Medulla oblongata (tissue), 1 donor: ENCODE data around the gene GALNTL6.

Experiments used
- DNase-seq: peaks from one replicate; pipeline ENCODE4 v3.0.0-alpha.2; 2015; ENCODE audit errors: extremely low spot score

The GALNTL6 gene

DNA sequence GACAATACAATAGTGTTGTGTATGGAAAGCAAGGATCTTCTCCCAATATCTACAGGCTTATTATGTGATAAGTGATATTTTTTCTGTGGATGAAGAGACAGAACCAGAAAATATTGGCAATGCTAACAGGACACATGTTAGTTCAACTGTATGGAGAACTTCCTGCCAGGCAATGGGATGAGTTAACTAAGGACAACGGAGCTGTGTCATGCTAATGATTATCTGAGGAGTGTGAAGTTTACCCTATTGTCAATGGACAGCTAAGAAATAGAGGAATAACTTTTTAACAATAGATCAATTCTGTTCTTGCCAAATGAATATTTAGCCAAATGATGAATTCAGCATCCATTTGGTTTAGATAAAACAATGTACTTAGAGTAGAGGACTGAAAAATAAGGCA, 180.0 kb downstream of the GALNTL6 start:
- no peak for DNase-seq

DNA sequence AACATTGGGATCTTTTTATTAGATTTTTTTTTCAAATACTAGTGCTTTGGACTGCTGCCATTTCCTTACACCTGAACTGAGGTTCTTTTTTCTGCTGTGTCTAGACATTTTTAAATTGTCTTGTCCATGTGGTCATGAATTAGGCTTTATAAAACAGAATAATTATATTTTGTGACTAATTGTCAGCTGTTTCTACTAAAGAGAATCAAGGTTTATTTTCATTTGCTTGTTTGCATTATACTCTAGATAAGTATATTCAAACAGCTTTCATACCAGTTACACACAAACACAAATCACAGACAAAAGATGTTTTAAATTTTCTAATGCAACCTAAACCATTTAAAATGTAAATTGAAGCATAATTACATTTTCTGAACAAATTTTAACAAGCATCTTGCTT, 194.7 kb downstream of the GALNTL6 start:
- DNase-seq: no peak

DNA sequence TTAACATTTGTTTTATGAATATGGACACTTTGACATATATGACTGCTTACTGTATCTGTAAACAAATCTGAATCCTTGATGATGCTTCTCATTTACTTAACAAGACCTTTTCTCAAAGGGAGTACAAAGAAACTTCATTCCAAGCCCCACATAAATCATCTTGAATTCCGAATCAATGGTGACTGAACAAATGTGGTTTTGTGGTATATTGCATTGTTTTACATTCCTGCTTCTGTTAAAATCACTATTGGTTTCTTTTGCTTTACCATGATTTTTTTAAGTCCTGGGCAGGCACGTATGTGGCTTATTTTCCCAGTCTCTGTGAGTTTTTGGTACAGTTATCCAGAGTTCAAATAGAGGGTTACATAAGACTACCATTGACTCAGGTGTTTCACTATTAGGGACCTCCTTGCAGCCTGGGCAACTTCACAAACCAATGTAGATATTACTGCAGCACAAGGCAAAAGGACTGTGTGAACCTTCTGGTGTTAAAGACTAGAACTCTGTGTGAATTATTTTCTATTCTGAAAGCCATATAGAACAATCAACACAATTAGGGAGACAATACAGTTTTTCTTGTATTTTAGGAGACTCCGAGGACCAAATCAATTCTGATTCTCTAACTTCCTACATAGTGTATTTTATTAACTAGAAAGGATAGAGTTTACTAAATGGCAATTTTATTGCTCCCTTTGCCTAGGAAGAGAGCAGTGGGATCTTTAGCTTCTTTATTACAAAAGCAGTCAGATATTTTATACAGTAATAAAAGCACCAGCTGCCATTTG, 196.4 kb downstream of the GALNTL6 start:
- DNase-seq: no peak

DNA sequence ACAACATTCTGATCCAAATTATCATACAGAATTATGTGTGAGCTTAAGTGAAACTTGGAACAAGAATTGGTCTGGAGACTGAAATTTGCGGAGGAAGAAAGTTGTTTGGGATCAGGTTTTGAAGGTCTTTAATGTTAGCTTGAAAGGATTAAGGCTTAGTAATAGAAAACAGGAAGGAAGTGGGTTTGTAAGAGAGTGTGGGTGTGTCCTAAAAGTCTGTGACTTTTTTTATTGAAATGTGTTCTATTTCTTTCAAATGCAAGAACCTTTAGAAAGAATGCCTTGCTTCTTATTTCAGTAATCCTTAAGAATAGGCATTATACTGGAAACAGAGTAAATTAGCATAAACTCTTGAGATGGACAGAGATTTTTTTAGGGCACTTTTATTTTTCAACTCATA, 198.0 kb downstream of the GALNTL6 start:
- no peak for DNase-seq

DNA sequence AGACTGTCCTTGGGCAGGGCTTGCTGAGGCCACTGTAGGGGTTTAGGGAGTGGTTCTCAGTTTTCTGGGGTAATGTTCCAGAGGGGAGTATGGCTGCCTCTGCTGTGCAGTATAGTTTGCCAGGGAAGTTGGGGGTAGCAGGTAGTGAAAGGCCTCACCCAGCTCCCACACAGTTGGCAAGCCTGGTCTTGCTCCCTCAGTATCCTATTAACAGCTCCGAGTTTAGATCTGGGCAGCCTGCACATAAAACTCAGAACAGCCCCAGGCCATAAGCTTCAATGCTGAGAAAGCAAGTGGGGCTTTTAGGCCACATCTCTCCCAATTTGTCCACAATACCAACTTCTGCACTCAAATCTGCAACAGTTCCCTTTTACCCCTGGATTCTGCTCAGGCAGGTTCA, 205.2 kb downstream of the GALNTL6 start:
- no peak for DNase-seq

DNA sequence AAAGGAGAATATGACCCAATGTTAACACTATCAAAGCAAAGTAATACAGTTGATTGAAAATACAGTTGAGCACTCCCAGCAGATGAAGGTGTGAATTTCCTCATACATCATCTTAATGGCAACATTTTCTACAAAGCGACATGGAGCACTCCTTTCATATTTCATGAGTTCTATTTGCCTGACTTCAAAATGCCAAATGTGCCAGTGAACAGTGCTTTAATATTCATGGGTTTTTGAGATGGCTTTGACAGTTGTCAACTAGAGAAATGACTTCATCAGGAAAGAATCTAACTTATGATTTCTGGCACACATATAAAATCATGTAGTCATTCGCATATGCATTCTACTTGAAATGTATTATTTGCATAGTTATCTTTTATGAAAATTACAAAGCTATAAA, 222.4 kb downstream of the GALNTL6 start:
- no peak for DNase-seq

DNA sequence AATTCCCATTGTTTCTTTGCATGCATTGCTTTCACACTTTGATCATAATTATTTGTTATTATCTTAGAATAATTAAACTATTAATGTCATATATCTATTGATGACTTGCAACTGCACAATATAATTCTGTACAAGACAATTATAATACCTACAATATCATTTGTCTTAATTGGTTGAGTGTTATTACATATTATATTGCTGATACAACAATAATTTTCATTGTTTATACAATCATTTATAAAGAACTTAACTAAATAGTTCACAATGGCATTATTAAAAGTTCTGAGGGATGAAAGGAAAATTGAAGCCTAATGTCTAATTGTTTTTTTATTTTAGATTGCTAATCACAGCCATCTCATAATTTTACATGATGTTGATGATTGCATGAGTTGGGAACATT, 227.6 kb downstream of the GALNTL6 start:
- no peak for DNase-seq

DNA sequence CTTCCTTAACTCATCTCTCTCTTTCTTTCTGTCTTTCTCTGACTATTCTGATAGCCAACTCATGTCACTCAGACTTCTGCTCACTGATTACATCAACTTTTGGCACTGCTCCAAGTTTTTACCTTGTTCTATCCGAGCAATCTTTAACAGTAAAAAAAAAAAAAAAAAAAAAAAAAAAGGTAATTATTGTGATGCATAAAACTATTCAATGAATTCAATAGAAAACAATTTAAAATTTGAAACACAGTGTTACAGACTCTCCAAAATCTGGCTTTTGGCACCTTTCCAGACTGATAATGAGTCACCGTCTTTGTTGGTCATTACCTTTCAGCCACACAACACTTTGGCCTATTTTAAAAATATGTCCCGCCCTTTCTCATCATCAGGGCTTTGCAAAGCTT, 229.5 kb downstream of the GALNTL6 start:
- no peak for DNase-seq

DNA sequence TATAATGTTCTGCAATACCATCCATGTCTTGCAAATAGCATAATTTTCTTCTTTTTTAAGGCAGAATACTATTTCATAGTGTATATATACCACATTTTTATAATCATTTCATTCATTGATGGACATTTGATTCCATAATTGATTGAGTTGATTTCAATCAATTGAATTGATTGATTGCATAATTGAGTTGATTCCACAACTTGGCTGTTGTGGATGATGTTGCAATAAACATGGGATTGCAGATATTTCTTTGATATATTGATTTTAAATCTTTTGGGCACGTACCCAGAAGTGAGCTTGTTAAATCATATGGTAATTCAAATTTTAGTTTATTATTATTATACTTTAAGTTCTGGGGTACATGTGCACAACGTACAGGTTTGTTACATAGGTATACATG, 232.8 kb downstream of the GALNTL6 start:
- DNase-seq: no peak

DNA sequence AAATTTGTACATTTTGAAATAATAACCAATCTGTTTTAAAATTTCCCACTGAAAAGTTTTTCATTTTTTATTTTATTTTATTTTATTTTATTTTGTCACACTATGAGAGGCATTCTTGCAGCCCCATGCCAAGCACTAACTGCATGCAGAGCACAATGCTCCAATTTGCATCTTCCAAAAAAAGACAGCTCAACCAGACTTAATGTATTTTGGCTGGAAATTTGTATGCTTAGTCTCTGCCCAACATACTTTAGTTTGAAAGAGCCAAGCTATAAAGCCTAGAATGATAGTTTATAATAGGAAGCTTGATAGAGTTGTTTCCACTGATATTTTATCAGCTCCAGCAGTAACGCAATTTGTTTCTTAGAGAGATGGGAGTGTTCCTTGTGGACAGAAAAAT, 235.5 kb downstream of the GALNTL6 start:
- DNase-seq: no peak

DNA sequence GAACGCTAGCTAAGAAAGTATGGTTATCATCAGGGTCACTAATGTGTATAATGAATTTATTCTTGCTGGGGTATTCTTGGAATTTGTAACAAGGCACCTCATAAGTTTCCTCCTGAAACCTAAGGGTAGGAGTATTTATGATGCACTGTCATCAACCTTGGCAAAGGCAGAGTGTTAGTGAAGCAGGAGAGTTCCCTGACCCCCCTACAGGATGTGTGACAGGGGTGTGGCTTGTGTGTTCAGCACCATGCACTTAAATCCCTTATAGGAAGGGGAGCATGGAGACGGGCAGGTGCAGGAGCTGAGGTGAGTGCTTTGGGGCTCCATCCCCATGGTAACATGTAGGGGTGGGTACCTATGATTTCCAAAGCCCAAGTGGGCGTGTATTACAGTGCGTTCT, 237.7 kb downstream of the GALNTL6 start:
- DNase-seq: no peak

DNA sequence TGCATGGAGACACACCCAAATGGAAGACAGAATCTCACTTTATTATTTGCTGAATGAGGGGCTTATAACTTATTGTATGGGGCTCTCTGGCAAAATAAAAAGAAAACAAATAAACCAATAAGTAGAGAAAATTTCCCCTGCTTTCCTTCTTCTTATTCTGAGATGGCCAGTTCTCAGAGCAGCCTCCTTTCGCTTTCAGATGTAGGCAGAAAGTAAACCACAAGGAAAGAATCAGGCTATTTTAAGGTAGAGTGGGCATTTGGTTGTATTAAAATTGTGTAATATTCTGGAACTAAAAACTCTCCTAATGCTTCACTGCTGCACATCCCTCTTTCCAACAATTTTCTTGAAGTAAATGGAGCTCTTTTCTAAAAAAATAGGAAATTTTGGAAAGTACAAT, 241.8 kb downstream of the GALNTL6 start:
- no peak for DNase-seq

DNA sequence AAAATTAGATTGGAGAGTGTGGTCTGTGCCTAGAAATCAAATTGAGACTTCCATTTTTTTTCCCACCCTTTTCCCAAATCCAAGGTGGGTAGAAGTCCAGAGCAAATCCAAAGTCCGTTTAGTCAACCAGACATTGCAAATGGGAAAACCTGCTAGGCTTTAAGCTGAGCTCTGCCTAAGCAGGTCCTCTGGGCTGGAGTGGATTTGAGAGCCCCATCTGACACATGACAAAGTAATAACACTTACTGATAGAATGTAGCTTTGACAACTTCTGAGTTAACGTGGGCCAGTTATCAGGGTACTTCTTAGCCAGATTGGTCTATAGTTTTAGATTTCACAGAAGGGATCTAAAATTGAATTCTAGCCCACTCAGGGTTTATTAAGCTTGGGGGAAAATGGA, 242.3 kb downstream of the GALNTL6 start:
- no peak for DNase-seq

DNA sequence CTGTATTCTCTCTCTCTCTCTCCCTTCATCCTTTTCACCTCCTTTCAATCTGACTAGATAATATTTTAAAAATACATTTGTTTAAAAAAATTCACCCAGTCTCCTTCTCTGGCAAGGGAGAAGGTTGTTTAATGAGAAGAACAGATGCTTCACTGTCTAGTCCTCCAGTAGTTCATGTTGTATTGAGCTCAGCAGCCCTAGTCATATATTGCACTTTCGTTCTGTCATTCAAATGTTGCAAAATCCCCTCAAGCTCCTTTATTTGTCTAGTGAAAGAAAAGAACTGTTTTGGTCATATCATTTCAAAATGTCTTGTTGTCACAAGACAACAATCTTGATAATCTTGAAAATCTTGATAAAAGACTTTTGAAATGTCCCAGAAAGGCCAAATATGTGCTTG, 248.0 kb downstream of the GALNTL6 start:
- DNase-seq: no peak

DNA sequence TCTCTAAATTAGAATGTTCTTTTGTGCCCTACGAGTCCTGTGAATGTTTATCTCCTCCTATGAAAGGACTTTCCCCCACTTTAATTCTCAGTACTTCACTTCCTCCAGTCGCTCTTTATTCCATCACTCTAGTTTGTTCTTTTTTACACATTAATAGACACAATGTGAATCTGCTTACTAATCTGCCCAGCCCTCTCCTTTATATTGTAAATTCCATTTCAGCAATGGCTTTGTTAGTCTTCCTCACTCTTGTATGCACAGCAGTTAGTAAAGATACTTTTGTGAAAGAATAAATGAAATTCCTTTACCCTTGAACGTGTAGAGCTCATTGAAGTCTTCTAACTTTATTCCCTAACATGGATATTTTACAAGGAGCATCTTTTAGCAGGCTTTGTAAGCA, 255.3 kb downstream of the GALNTL6 start:
- DNase-seq: no peak

DNA sequence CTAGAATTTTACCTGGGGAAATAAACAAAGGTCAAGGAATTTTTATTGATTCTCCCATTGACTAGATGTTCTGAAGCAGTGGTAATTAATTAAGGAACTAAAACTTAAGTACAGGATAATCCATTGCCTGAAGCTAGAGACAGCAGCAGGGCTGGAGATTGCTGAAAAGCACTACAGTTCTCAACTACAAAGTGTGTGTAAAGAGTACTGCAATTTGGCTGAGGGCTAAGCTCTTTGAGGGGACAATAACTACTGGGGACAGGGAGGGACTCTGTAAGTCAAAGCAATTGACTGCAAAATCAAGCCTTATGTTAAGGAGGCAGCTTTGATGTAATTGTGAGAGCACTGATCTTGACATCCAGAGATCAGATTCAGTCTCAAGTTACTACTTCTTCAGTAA, 260.4 kb downstream of the GALNTL6 start:
- no peak for DNase-seq

DNA sequence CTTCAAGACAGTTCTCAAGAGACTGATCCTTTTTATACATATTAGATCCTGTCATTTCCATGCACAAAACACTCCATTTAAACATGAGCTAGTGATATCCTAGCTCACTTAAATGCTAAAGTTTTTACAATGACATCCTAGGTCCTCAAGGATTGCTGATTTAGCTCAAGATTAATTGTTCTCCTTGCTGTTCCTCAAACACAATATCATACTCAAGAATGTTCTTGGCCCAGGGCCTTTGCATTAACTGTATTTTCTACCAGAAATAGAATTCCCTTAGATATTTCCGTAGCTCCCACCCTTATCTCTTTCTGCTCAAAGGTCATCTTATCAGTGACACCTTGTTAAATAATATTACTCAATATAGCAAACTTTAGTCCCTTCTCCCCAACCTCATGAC, 270.1 kb downstream of the GALNTL6 start:
- no peak for DNase-seq

DNA sequence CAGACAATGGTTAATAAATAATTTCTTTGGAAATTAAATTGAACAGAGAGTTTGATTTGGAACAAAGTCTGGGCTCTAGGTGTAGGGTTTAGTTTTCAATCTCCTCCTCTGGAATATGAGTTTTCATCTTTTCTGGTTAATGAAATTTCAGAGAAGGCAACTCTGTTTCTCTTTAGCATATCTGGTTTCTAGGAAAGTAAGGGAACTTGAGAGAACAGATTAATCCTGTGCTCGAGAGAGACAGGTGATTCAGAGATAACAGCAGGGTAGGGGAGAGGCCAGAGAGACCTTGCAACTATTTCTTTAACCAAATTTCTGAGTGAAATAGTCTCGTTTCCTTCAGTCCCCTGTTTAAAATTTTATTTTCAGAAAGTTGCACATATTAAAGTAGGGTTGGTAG, 275.4 kb downstream of the GALNTL6 start:
- DNase-seq: no peak

DNA sequence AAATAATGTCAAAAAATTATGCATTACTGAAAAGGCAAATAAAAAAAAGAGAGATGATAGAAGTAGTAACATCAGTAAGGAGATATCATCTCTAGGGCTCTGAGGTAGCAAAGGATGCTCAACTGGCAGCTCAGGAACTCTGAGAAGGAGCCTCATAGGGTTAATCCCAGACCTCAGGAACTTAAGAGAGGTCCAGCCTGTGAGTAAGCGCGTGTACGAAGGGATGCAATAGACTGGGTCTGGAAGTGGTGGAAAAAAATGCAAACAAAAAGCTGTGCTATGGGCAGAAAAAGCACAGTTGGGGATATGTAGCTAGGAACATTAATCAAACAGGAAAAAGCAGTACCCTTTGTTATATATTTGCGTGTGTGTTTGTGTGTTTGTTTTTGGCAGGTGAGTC, 282.0 kb downstream of the GALNTL6 start:
- no peak for DNase-seq

DNA sequence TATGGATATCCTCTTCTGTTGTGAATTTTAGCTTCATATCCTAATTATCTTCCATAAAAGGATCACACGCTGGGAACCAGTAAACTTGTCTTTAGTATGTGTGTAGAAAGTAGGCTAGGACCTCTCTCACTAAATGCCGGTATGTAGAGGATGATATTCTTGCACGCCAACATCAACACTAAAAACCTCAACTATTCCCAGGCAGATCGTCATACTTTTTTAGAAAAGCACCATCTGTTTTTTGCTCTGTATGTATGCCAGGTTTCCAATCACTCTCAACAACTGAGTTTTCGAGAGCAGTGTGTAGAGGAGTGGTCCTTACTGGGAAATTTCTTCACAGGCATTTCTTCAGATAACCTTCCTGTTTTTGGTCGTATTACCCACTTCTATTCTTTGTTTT, 283.6 kb downstream of the GALNTL6 start:
- DNase-seq: no peak

DNA sequence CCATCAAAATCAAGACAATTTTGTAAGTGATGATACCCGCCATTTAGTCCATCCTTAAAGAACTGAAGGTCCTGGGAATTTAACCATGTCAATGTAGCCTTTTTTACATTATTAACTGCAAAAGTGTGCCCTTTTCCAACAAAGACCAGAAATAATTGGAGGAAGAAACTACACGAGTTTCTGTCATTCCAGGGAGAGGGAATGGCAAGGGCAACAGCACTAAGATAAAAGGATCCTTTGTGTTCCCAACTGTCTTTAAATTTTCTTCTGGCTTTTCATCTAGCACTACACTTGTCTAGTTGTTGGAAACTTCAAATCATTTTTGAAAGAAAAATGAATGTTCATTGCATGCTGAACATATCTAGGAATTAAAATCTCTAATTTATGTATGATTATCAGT, 286.2 kb downstream of the GALNTL6 start:
- DNase-seq: no peak

DNA sequence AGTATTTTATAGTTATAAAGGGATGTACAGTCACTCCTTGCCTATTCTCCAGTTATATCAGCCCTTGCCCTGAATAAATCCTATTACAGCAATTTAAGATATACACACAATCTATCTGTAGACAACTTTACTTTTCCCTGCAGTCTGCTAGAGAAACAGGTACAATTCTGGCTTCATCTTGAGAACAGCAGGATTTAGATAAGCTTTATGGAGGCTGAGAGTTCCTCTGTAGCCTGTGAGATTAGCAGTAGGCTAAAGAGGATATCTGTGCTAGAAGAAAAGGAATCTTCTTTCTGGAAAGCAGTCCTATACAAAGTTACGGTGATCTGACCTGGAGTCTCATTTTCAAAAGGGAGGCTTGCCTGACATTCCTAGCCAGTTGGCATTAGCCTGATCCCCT, 290.3 kb downstream of the GALNTL6 start:
- no peak for DNase-seq

DNA sequence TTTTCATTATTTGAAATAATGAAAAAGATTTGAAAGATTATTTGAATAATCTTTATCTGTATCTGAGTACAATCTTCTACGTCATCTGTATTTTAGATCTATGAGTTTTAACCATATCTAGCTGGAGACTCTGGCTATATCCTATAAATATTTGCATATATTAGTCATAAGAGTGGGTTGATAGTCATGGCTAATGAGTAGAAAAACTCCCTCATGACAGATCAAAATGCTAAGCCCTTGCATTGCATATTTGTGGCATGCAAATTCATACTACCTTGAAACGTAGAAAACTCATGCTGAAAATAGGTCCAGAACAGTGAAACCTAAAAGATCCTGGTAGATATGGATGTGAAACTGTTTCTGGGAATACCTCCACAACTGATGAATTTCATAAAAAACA, 291.3 kb downstream of the GALNTL6 start:
- DNase-seq: no peak

DNA sequence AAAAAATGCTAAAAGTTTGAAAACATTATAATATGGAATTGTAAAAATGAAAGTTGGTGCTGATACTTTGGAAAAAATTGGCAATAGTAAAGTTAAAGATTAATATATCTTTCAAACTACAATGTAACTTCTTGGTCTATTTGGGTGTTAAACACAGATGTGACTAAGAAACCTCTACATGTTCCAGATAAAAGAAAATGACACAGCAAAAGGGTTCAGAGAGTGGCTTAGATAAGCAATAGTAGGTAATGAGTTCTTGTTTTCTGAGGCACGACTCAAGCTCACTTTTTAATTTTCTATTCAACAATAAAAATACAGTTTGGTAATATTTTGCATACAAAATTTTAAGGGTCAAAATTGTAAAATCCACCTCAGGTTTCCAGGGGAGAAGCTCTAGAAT, 292.7 kb downstream of the GALNTL6 start:
- no peak for DNase-seq
